ENCODE data around the gene GPC2. TPM values are rescaled to one million over a fixed set of nuclear protein-coding genes. Genes with fewer than 3 reads are reported as not detected.

The GPC2 gene
- total RNA-seq, 1 experiment from 2014 or later: 17.9 TPM

DNA sequence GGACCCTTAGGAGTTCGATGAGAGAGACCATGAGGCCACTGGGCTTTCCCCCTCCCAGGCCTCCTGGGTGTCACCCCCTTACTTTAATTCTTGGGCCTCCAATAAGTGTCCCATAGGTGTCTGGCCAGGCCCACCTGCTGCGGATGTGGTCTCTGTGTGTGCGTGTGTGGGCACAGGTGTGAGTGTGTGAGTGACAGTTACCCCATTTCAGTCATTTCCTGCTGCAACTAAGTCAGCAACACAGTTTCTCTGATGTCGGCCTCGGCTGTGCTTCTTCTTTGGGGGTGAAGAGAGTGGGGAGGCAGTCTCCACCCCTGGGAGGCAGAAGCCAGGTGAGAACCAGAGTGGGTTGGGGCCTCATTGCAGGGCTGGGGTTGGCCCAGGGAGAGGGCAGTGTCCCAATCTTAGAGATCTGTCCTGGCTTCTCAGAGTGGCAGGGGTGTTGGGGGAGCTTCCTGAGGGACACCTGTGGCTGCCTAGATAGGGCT, 44.1 kb upstream of the GPC2 start:
- H3K36me3 ChIP-seq (ENCODE audit: control insufficient read depth in 1 of 2, insufficient read depth in 2 of 2, low read length in 2 of 2): no peaks in the 10 kb centered on the region
- intact Hi-C loops (cut with micrococcal nuclease): no loop called here

More for the DNA sequence above, 44.1 kb upstream of the GPC2 start:
- RAD21 ChIA-PET (ENCODE audit: low non-redundant PET in 1 of 2, low total read pairs in 2 of 2, uncharacterized antibody in 2 of 2, unreplicated experiment in 2 of 2): no interaction called here
- TF ChIP-seq SRF (IDR thresholded peaks at IDR 0.05; ENCODE audit: low read depth) (no peak), ZNF274 (IDR thresholded peaks at IDR 0.05; ENCODE audit: low read depth, low read length) (no peak), FOSL1 (IDR thresholded peaks at IDR 0.05; ENCODE audit: low read depth) (no peak), POLR2A (IDR thresholded peaks at IDR 0.05; ENCODE audit: borderline replicate concordance, extremely low read depth, insufficient read depth, insufficient read length) (no peak), EGR1 (IDR thresholded peaks at IDR 0.05; ENCODE audit: low read depth) (no peak), TCF7L2 (IDR thresholded peaks at IDR 0.05; ENCODE audit: borderline replicate concordance, extremely low read depth, insufficient read depth, insufficient read length) (no peak), POLR2AphosphoS5 (IDR thresholded peaks at IDR 0.05; ENCODE audit: low read depth, low read length) (no peak), CEBPB (IDR thresholded peaks at IDR 0.05; ENCODE audit: low read depth) (no peak), JUND (IDR thresholded peaks at IDR 0.05) (no peak), CBX3 (IDR thresholded peaks at IDR 0.05; ENCODE audit: low read depth) (no peak), YY1 (IDR thresholded peaks at IDR 0.05; ENCODE audit: extremely low read depth, insufficient replicate concordance, low read depth, low read length) (no peak)
- TF ChIP-seq, protein P1, sequence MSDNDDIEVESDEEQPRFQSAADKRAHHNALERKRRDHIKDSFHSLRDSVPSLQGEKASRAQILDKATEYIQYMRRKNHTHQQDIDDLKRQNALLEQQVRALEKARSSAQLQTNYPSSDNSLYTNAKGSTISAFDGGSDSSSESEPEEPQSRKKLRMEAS (IDR thresholded peaks at IDR 0.05): no peak
- TF ChIP-seq, protein P2, sequence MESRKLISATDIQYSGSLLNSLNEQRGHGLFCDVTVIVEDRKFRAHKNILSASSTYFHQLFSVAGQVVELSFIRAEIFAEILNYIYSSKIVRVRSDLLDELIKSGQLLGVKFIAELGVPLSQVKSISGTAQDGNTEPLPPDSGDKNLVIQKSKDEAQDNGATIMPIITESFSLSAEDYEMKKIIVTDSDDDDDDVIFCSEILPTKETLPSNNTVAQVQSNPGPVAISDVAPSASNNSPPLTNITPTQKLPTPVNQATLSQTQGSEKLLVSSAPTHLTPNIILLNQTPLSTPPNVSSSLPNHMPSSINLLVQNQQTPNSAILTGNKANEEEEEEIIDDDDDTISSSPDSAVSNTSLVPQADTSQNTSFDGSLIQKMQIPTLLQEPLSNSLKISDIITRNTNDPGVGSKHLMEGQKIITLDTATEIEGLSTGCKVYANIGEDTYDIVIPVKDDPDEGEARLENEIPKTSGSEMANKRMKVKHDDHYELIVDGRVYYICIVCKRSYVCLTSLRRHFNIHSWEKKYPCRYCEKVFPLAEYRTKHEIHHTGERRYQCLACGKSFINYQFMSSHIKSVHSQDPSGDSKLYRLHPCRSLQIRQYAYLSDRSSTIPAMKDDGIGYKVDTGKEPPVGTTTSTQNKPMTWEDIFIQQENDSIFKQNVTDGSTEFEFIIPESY (IDR thresholded peaks at IDR 0.05; ENCODE audit: extremely low read depth, insufficient replicate concordance, low read length): no peak
- TF ChIP-seq, protein P3, sequence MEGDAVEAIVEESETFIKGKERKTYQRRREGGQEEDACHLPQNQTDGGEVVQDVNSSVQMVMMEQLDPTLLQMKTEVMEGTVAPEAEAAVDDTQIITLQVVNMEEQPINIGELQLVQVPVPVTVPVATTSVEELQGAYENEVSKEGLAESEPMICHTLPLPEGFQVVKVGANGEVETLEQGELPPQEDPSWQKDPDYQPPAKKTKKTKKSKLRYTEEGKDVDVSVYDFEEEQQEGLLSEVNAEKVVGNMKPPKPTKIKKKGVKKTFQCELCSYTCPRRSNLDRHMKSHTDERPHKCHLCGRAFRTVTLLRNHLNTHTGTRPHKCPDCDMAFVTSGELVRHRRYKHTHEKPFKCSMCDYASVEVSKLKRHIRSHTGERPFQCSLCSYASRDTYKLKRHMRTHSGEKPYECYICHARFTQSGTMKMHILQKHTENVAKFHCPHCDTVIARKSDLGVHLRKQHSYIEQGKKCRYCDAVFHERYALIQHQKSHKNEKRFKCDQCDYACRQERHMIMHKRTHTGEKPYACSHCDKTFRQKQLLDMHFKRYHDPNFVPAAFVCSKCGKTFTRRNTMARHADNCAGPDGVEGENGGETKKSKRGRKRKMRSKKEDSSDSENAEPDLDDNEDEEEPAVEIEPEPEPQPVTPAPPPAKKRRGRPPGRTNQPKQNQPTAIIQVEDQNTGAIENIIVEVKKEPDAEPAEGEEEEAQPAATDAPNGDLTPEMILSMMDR (IDR thresholded peaks at IDR 0.05 in 2 of 3, conservative IDR thresholded peaks at IDR 0.05 in 1 of 3; ENCODE audit: borderline replicate concordance in 1 of 3, insufficient read depth in 1 of 3, low read depth in 2 of 3, low read length in 2 of 3): no peak
- ATAC-seq: no peak
- Histone ChIP-seq H3K9ac (ENCODE audit: low read length) (no peak overlapping the region), H3K9me2 (ENCODE audit: insufficient read depth) (no peaks in the 10 kb centered on the region), H2AFZ (ENCODE audit: low read depth, low read length, poor library complexity, severe bottlenecking) (no peak overlapping the region), H3K27me3 (ENCODE audit: insufficient read depth, low read length) (no peaks in the 10 kb centered on the region), H3K9me3 (ENCODE audit: control insufficient read depth in 1 of 2, insufficient read depth in 1 of 2, low read depth in 1 of 2, low read length in 2 of 2) (no peaks in the 10 kb centered on the region), H4K20me1 (ENCODE audit: insufficient read depth) (no peaks in the 10 kb centered on the region), H3K79me2 (ENCODE audit: insufficient read depth, low read length) (no peaks in the 10 kb centered on the region), H3K4me1 (ENCODE audit: control insufficient read depth in 1 of 2, insufficient read depth in 2 of 2, low read length in 2 of 2) (no peaks in the 10 kb centered on the region), H3K27ac (ENCODE audit: low read depth, low read length) (no peak overlapping the region), H3K4me2 (ENCODE audit: low read length) (no peak overlapping the region), H3K4me3 (replicated peaks in 1 of 2; ENCODE audit: low read depth in 1 of 2, low read length in 2 of 2) (no peak overlapping the region)
- CTCF ChIA-PET: no interaction called here
- DNase-seq (ENCODE audit: low read depth, low spot score): no peak
- POLR2A ChIA-PET: no interaction called here
- BruUV-seq (replicated peaks): no TSS peak

Data from HCT116 (cell line).